ENCODE results near the gene CDK14. TPM values are rescaled to one million over a fixed set of nuclear protein-coding genes. Genes with fewer than 3 reads are reported as not detected.

The CDK14 gene
- total and polyA plus RNA-seq, 11 donors = 2.9 to 37.7 (median 21.3) TPM

- no peak for DNase-seq
- Histone ChIP-seq H3K9me3 (peaks cover 0 to 7% (median 0%) of the 10 kb centered on the region in 12 donors), H3K27me3 (no peaks in the 10 kb centered on the region), H3K4me1 (peaks cover 0 to 15% (median 0%) of the 10 kb centered on the region in 12 donors), H3K36me3 (no peaks in the 10 kb centered on the region), H3K4me3 (no peak overlapping the region), H3K27ac (no peak overlapping the region)
- intact Hi-C loops (cut with DNase I) = no loop called here
- WGBS, 4 donors = 57 to 75% (median 69%) methylated on average over 1 of the region's 1 CpG
- no peak for ATAC-seq
- TF ChIP-seq CTCF (IDR thresholded peaks at IDR 0.05) (no peak), POLR2A (IDR thresholded peaks at IDR 0.05) (no peak)
These were observed 179.4 kb downstream of the CDK14 start for GRCh38 chr7:90775383-90775965.

GRCh38 chr7:90777041-90777440 lies 180.9 kb downstream of the CDK14 start:
- no peak for DNase-seq
- no peaks in the 10 kb centered on the region for H3K9me3 ChIP-seq
- intact Hi-C loops (cut with DNase I) = no loop called here
- TF ChIP-seq POLR2A (IDR thresholded peaks at IDR 0.05) (no peak), CTCF (IDR thresholded peaks at IDR 0.05) (no peak)
- H3K27me3 ChIP-seq = no peaks in the 10 kb centered on the region
- no peaks in the 10 kb centered on the region for H3K36me3 ChIP-seq
- H3K4me1 ChIP-seq = peaks cover 0 to 15% (median 0%) of the 10 kb centered on the region in 12 donors
- 69 to 80% (median 77%) methylated on average over 2 of the region's 2 CpGs for WGBS, 4 donors
- H3K27ac ChIP-seq = no peak overlapping the region
- no peak for ATAC-seq
- no peak overlapping the region for H3K4me3 ChIP-seq

GRCh38 chr7:90777465-90777864 lies 181.3 kb downstream of the CDK14 start:
- Histone ChIP-seq H3K9me3 (peaks cover 0 to 3% (median 0%) of the 10 kb centered on the region in 12 donors), H3K4me1 (peaks cover 0 to 15% (median 0%) of the 10 kb centered on the region in 12 donors), H3K27ac (no peak overlapping the region), H3K36me3 (no peaks in the 10 kb centered on the region), H3K27me3 (no peaks in the 10 kb centered on the region), H3K4me3 (no peak overlapping the region)
- intact Hi-C loops (cut with DNase I) = no loop called here
- peak in 3 of 4 donors; percentile 51 to 61 (median 53) for ATAC-seq
- 37 to 58% (median 49%) methylated on average over 4 of the region's 4 CpGs for WGBS, 4 donors
- DNase-seq = peak in 1 of 5 donors; percentile 27
- TF ChIP-seq POLR2A (IDR thresholded peaks at IDR 0.05) (no peak), CTCF (IDR thresholded peaks at IDR 0.05) (no peak)

GRCh38 chr7:90777886-90778285 lies 181.8 kb downstream of the CDK14 start:
- Histone ChIP-seq H3K36me3 (peaks cover 0 to under 1% (median 0%) of the 10 kb centered on the region in 9 donors), H3K9me3 (peaks cover 0 to 4% (median 0%) of the 10 kb centered on the region in 12 donors), H3K4me3 (no peak overlapping the region), H3K27me3 (no peaks in the 10 kb centered on the region), H3K4me1 (peaks cover 0 to 15% (median 0%) of the 10 kb centered on the region in 12 donors), H3K27ac (no peak overlapping the region)
- no peak for TF ChIP-seq CTCF (IDR thresholded peaks at IDR 0.05)
- no peak for TF ChIP-seq POLR2A (IDR thresholded peaks at IDR 0.05)
- DNase-seq = no peak
- ATAC-seq = no peak
- intact Hi-C loops (cut with DNase I) = no loop called here

Measured in heart left ventricle (tissue), 16 donors.